Lower lobe of right lung (tissue), 2 donors: ENCODE measurements around the gene SLC6A11. TPM values are rescaled to one million over a fixed set of nuclear protein-coding genes. Genes with fewer than 3 reads are reported as not detected.

Experiments used
- ATAC-seq, 2 donors: fragments of 200-7000 bp; cut with Tn5 transposase; one replicate each; pipeline ENCODE4 v1.9.1; 2020 to 2022; ENCODE audit warnings: mild to moderate bottlenecking in 2 of 2, moderate library complexity in 2 of 2
- DNase-seq: peaks from one replicate; pipeline ENCODE4 v3.0.0-alpha.2; 2020
- H3K27ac ChIP-seq: fragments of 200-600 bp; one replicate; pipeline ENCODE4 v1.8.0; 2022
- H3K27me3 ChIP-seq: fragments of 200-600 bp; one replicate; pipeline ENCODE4 v1.8.0; 2022; ENCODE audit warnings: low read depth
- H3K36me3 ChIP-seq: fragments of 200-600 bp; one replicate; pipeline ENCODE4 v1.8.0; 2022; ENCODE audit warnings: mild to moderate bottlenecking
- H3K4me1 ChIP-seq: fragments of 200-600 bp; one replicate; pipeline ENCODE4 v1.8.0; 2022
- H3K4me3 ChIP-seq: fragments of 200-600 bp; one replicate; pipeline ENCODE4 v1.8.0; 2022; ENCODE audit warnings: mild to moderate bottlenecking
- H3K9me3 ChIP-seq: fragments of 200-600 bp; one replicate; pipeline ENCODE4 v1.8.0; 2022
- CTCF ChIP-seq: fragments of 200-600 bp; IDR thresholded peaks from one replicate; pipeline ENCODE4 v1.8.0; 2022; ENCODE audit warnings: antibody characterized with exemption, mild to moderate bottlenecking
- intact Hi-C: fragments of 100-400 bp; cut with DNase I; formaldehyde crosslinking; loops from one replicate; pipeline ENCODE4 v1.11.0; 2022
- total RNA-seq: library from RNA; stranded (reverse); fragmentation: NEBNext Ultra II Directional; extraction: Animal tissue kit (Norgen Biotek cat#: 25700); gene quantifications from one replicate; pipeline ENCODE4 v1.2.1, GENCODE V29; 2021
- donor health status: DM: no; HTN: yes; CAD: no; lungs with severe emphysema.

SLC6A11 gene
- total RNA-seq, 1 donor from 2014 or later = not detected

GRCh38 chr3:10858091-10858490 is 42.1 kb downstream of the SLC6A11 start:
- Histone ChIP-seq H3K4me3 (no peak overlapping the region), H3K9me3 (no peaks in the 10 kb centered on the region), H3K27ac (no peak overlapping the region), H3K27me3 (no peaks in the 10 kb centered on the region), H3K4me1 (no peaks in the 10 kb centered on the region), H3K36me3 (no peaks in the 10 kb centered on the region)
- DNase-seq (no peak), ATAC-seq (no peak)
- intact Hi-C loops = no loop called here
- no peak for TF ChIP-seq CTCF

- Histone ChIP-seq H3K27me3 (peaks cover 4% of the 10 kb centered on the region), H3K9me3 (no peaks in the 10 kb centered on the region), H3K4me3 (no peak overlapping the region), H3K4me1 (no peaks in the 10 kb centered on the region), H3K36me3 (no peaks in the 10 kb centered on the region), H3K27ac (no peak overlapping the region)
- DNase-seq (no peak), ATAC-seq (no peak)
- no peak for TF ChIP-seq CTCF
- intact Hi-C loops = no loop called here
These were observed 51.4 kb downstream of the SLC6A11 start for GRCh38 chr3:10867384-10867783.

GRCh38 chr3:10869460-10869859 is 53.4 kb downstream of the SLC6A11 start:
- Histone ChIP-seq H3K27me3 (peaks cover 4% of the 10 kb centered on the region), H3K27ac (no peak overlapping the region), H3K4me1 (no peaks in the 10 kb centered on the region), H3K36me3 (no peaks in the 10 kb centered on the region), H3K4me3 (no peak overlapping the region), H3K9me3 (no peaks in the 10 kb centered on the region)
- DNase-seq (no peak), ATAC-seq (no peak)
- no peak for TF ChIP-seq CTCF
- intact Hi-C loops = no loop called here

GRCh38 chr3:10870296-10870695 is 54.3 kb downstream of the SLC6A11 start:
- TF ChIP-seq CTCF = no peak
- ATAC-seq = no peak
- Histone ChIP-seq H3K27me3 (peaks cover 4% of the 10 kb centered on the region), H3K9me3 (no peaks in the 10 kb centered on the region), H3K27ac (no peak overlapping the region), H3K4me1 (no peaks in the 10 kb centered on the region), H3K36me3 (no peaks in the 10 kb centered on the region), H3K4me3 (no peak overlapping the region)
- intact Hi-C loops = no loop called here
- DNase-seq = no peak

- DNase-seq (no peak), ATAC-seq (no peak)
- H3K36me3 ChIP-seq = no peaks in the 10 kb centered on the region
- intact Hi-C loops = no loop called here
- peaks cover 4% of the 10 kb centered on the region for H3K27me3 ChIP-seq
- no peaks in the 10 kb centered on the region for H3K4me1 ChIP-seq
- H3K4me3 ChIP-seq = no peak overlapping the region
- TF ChIP-seq CTCF = no peak
- no peak overlapping the region for H3K27ac ChIP-seq
- H3K9me3 ChIP-seq = no peaks in the 10 kb centered on the region
These were observed 57.4 kb downstream of the SLC6A11 start for GRCh38 chr3:10873415-10873814.

- H3K27ac ChIP-seq = no peak overlapping the region
- peaks cover 4% of the 10 kb centered on the region for H3K27me3 ChIP-seq
- intact Hi-C loops = no loop called here
- TF ChIP-seq CTCF = no peak
- H3K9me3 ChIP-seq = no peaks in the 10 kb centered on the region
- H3K4me3 ChIP-seq = no peak overlapping the region
- no peak for DNase-seq
- ATAC-seq = no peak
- no peaks in the 10 kb centered on the region for H3K36me3 ChIP-seq
- no peaks in the 10 kb centered on the region for H3K4me1 ChIP-seq
These were observed 59.9 kb downstream of the SLC6A11 start for GRCh38 chr3:10875914-10876313.
